ENCODE results near the gene STYXL1.
"Not testable (repeated sequence)": the region's sequence is repeated elsewhere in the genome, so short reads cannot be mapped to it uniquely, and the experiment has no call there.

The STYXL1 gene

GRCh38 chr7:76057813-76058145, 10.0 kb upstream of the STYXL1 start:
- H3K27me3 Mint-ChIP-seq (ENCODE audit: low read depth), result no peaks in the 10 kb centered on the region
- H3K4me1 Mint-ChIP-seq (ENCODE audit: low read depth), result peaks cover 4% of the 10 kb centered on the region
- H3K9me3 Mint-ChIP-seq, result no peaks in the 10 kb centered on the region
- no peak overlapping the region for H3K4me3 Mint-ChIP-seq
- no peak for DNase-seq (ENCODE audit: low spot score)
- H3K36me3 Mint-ChIP-seq (ENCODE audit: low read depth), result peaks cover 42% of the 10 kb centered on the region
- no peak overlapping the region for H3K27ac Mint-ChIP-seq

GRCh38 chr7:76057103-76057812, 9.5 kb upstream of the STYXL1 start:
- H3K4me3 Mint-ChIP-seq, result no peak overlapping the region
- peaks cover 4% of the 10 kb centered on the region for H3K4me1 Mint-ChIP-seq (ENCODE audit: low read depth)
- no peaks in the 10 kb centered on the region for H3K27me3 Mint-ChIP-seq (ENCODE audit: low read depth)
- no peaks in the 10 kb centered on the region for H3K9me3 Mint-ChIP-seq
- DNase-seq (ENCODE audit: low spot score), result no peak
- peaks cover 42% of the 10 kb centered on the region for H3K36me3 Mint-ChIP-seq (ENCODE audit: low read depth)
- H3K27ac Mint-ChIP-seq, result no peak overlapping the region

GRCh38 chr7:76056241-76056640, 8.4 kb upstream of the STYXL1 start:
- Mint-ChIP-seq H3K4me3 (no peak overlapping the region), H3K4me1 (ENCODE audit: low read depth) (peaks cover 11% of the 10 kb centered on the region), H3K36me3 (ENCODE audit: low read depth) (peaks cover 42% of the 10 kb centered on the region), H3K9me3 (no peaks in the 10 kb centered on the region), H3K27me3 (ENCODE audit: low read depth) (no peaks in the 10 kb centered on the region), H3K27ac (no peak overlapping the region)
- DNase-seq (ENCODE audit: low spot score), result no peak

GRCh38 chr7:76054123-76055120, 6.6 kb upstream of the STYXL1 start:
- Mint-ChIP-seq H3K27me3 (ENCODE audit: low read depth) (no peaks in the 10 kb centered on the region), H3K36me3 (ENCODE audit: low read depth) (peaks cover 36% of the 10 kb centered on the region), H3K4me3 (no peak overlapping the region), H3K27ac (peak overlapping the region; percentile 17), H3K9me3 (no peaks in the 10 kb centered on the region), H3K4me1 (ENCODE audit: low read depth) (peaks cover 21% of the 10 kb centered on the region)
- no peak for DNase-seq (ENCODE audit: low spot score)

- no peak for DNase-seq (ENCODE audit: low spot score)
- H3K27me3 Mint-ChIP-seq (ENCODE audit: low read depth), result no peaks in the 10 kb centered on the region
- H3K36me3 Mint-ChIP-seq (ENCODE audit: low read depth), result peaks cover 39% of the 10 kb centered on the region
- H3K27ac Mint-ChIP-seq, result peak overlapping the region; percentile 45
- no peaks in the 10 kb centered on the region for H3K9me3 Mint-ChIP-seq
- H3K4me3 Mint-ChIP-seq, result no peak overlapping the region
- peaks cover 25% of the 10 kb centered on the region for H3K4me1 Mint-ChIP-seq (ENCODE audit: low read depth)
These were observed 5.7 kb upstream of the STYXL1 start for GRCh38 chr7:76053461-76053860.

- Mint-ChIP-seq H3K4me1 (ENCODE audit: low read depth) (peaks cover 25% of the 10 kb centered on the region), H3K36me3 (ENCODE audit: low read depth) (peaks cover 34% of the 10 kb centered on the region), H3K27ac (peak overlapping the region; percentile 32)
- DNase-seq (ENCODE audit: low spot score); H3K4me3 Mint-ChIP-seq; H3K27me3 Mint-ChIP-seq (ENCODE audit: low read depth); H3K9me3 Mint-ChIP-seq: not testable (repeated sequence)
These were observed 4.9 kb upstream of the STYXL1 start for GRCh38 chr7:76052681-76053080.

GRCh38 chr7:76051840-76052239, 4.0 kb upstream of the STYXL1 start:
- H3K27ac Mint-ChIP-seq, result peak overlapping the region; percentile 83
- peaks cover 33% of the 10 kb centered on the region for H3K36me3 Mint-ChIP-seq (ENCODE audit: low read depth)
- peak overlapping the region; percentile 28 for H3K4me3 Mint-ChIP-seq
- H3K9me3 Mint-ChIP-seq, result no peaks in the 10 kb centered on the region
- peak; percentile 9 for DNase-seq (ENCODE audit: low spot score)
- H3K27me3 Mint-ChIP-seq (ENCODE audit: low read depth), result no peaks in the 10 kb centered on the region
- peaks cover 25% of the 10 kb centered on the region for H3K4me1 Mint-ChIP-seq (ENCODE audit: low read depth)

- Mint-ChIP-seq H3K27me3 (ENCODE audit: low read depth) (no peaks in the 10 kb centered on the region), H3K4me1 (ENCODE audit: low read depth) (peaks cover 30% of the 10 kb centered on the region), H3K4me3 (peak overlapping the region; percentile 62)
These were observed 2.7 kb upstream of the STYXL1 start for GRCh38 chr7:76050545-76050944.

GRCh38 chr7:76049295-76049694, 1.5 kb upstream of the STYXL1 start:
- peaks cover 37% of the 10 kb centered on the region for H3K4me1 Mint-ChIP-seq (ENCODE audit: low read depth)
- H3K36me3 Mint-ChIP-seq (ENCODE audit: low read depth), result peaks cover 39% of the 10 kb centered on the region
- H3K27ac Mint-ChIP-seq, result peak overlapping the region; percentile 66
- no peak for DNase-seq (ENCODE audit: low spot score)
- H3K9me3 Mint-ChIP-seq, result no peaks in the 10 kb centered on the region
- H3K4me3 Mint-ChIP-seq, result peak overlapping the region; percentile 99
- H3K27me3 Mint-ChIP-seq (ENCODE audit: low read depth), result no peaks in the 10 kb centered on the region

More at GRCh38 chr7:76050545-76050944, 2.7 kb upstream of the STYXL1 start:
- Mint-ChIP-seq H3K36me3 (ENCODE audit: low read depth) (peaks cover 35% of the 10 kb centered on the region), H3K9me3 (no peaks in the 10 kb centered on the region), H3K27ac (peak overlapping the region; percentile 72)
- DNase-seq (ENCODE audit: low spot score), result no peak

GRCh38 chr7:76048668-76048988, 828 bp upstream of the STYXL1 start:
- Mint-ChIP-seq H3K27me3 (ENCODE audit: low read depth) (no peaks in the 10 kb centered on the region), H3K36me3 (ENCODE audit: low read depth) (peaks cover 38% of the 10 kb centered on the region), H3K4me1 (ENCODE audit: low read depth) (peaks cover 37% of the 10 kb centered on the region), H3K9me3 (no peaks in the 10 kb centered on the region), H3K27ac (peak overlapping the region; percentile 98), H3K4me3 (peak overlapping the region; percentile 99)
- DNase-seq (ENCODE audit: low spot score), result peak; percentile 14

- H3K4me1 Mint-ChIP-seq (ENCODE audit: low read depth), result peaks cover 33% of the 10 kb centered on the region
- H3K36me3 Mint-ChIP-seq (ENCODE audit: low read depth), result peaks cover 34% of the 10 kb centered on the region
- DNase-seq (ENCODE audit: low spot score), result no peak
- H3K9me3 Mint-ChIP-seq, result no peaks in the 10 kb centered on the region
- peak overlapping the region; percentile 98 for H3K27ac Mint-ChIP-seq
- H3K4me3 Mint-ChIP-seq, result peak overlapping the region; percentile 99
- H3K27me3 Mint-ChIP-seq (ENCODE audit: low read depth), result no peaks in the 10 kb centered on the region
These were observed 442 bp downstream of the STYXL1 start for GRCh38 chr7:76047305-76047810.

- no peak overlapping the region for H3K4me3 Mint-ChIP-seq
- no peaks in the 10 kb centered on the region for H3K9me3 Mint-ChIP-seq
- no peaks in the 10 kb centered on the region for H3K27me3 Mint-ChIP-seq (ENCODE audit: low read depth)
- H3K27ac Mint-ChIP-seq, result no peak overlapping the region
- no peak for DNase-seq (ENCODE audit: low spot score)
- H3K36me3 Mint-ChIP-seq (ENCODE audit: low read depth), result peaks cover 21% of the 10 kb centered on the region
- H3K4me1 Mint-ChIP-seq (ENCODE audit: low read depth), result peaks cover 18% of the 10 kb centered on the region
These were observed 3.4 kb downstream of the STYXL1 start for GRCh38 chr7:76044375-76044865.

GRCh38 chr7:76040126-76040525, 7.7 kb downstream of the STYXL1 start:
- H3K4me3 Mint-ChIP-seq, result no peak overlapping the region

GRCh38 chr7:76037310-76037709, 10.5 kb downstream of the STYXL1 start:
- DNase-seq (ENCODE audit: low spot score), result no peak
- Mint-ChIP-seq H3K27me3 (ENCODE audit: low read depth) (no peaks in the 10 kb centered on the region), H3K4me1 (ENCODE audit: low read depth) (peaks cover 13% of the 10 kb centered on the region), H3K9me3 (no peaks in the 10 kb centered on the region), H3K36me3 (ENCODE audit: low read depth) (peaks cover 1% of the 10 kb centered on the region), H3K4me3 (no peak overlapping the region), H3K27ac (no peak overlapping the region)

More at GRCh38 chr7:76040126-76040525, 7.7 kb downstream of the STYXL1 start:
- H3K36me3 Mint-ChIP-seq (ENCODE audit: low read depth), result peaks cover 7% of the 10 kb centered on the region
- peaks cover 8% of the 10 kb centered on the region for H3K4me1 Mint-ChIP-seq (ENCODE audit: low read depth)
- H3K27ac Mint-ChIP-seq, result no peak overlapping the region
- no peaks in the 10 kb centered on the region for H3K9me3 Mint-ChIP-seq
- H3K27me3 Mint-ChIP-seq (ENCODE audit: low read depth), result no peaks in the 10 kb centered on the region
- no peak for DNase-seq (ENCODE audit: low spot score)
